ENCODE data around the gene UBR1.
"Not testable (repeated sequence)": the region's sequence is repeated elsewhere in the genome, so short reads cannot be mapped to it uniquely, and the experiment has no call there.

The UBR1 gene

GRCh38 chr15:42971830-42972229 is 134.0 kb downstream of the UBR1 start:
- no peak for DNase-seq (ENCODE audit: low spot score)

- no peak for DNase-seq (ENCODE audit: low spot score)
Measured at GRCh38 chr15:42964476-42964875, 141.4 kb downstream of the UBR1 start.

GRCh38 chr15:42955518-42955917 is 150.3 kb downstream of the UBR1 start:
- DNase-seq (ENCODE audit: low spot score) = no peak

GRCh38 chr15:42954291-42954690 is 151.5 kb downstream of the UBR1 start:
- DNase-seq (ENCODE audit: low spot score) = no peak

GRCh38 chr15:42948898-42949297 is 156.9 kb downstream of the UBR1 start:
- not testable (repeated sequence) for DNase-seq (ENCODE audit: low spot score)

- no peak for DNase-seq (ENCODE audit: low spot score)
Measured at GRCh38 chr15:42940527-42940926, 165.3 kb downstream of the UBR1 start.

GRCh38 chr15:42939841-42940240 is 166.0 kb downstream of the UBR1 start:
- DNase-seq (ENCODE audit: low spot score) = no peak

- DNase-seq (ENCODE audit: low spot score) = no peak
Measured at GRCh38 chr15:42937143-42937542, 168.7 kb downstream of the UBR1 start.

GRCh38 chr15:42933886-42934667 is 171.8 kb downstream of the UBR1 start:
- no peak for DNase-seq (ENCODE audit: low spot score)

- no peak for DNase-seq (ENCODE audit: low spot score)
Measured at GRCh38 chr15:42932833-42933515, 172.9 kb downstream of the UBR1 start.

- DNase-seq (ENCODE audit: low spot score) = no peak
Measured at GRCh38 chr15:42931702-42932486, 173.9 kb downstream of the UBR1 start.

- DNase-seq (ENCODE audit: low spot score) = no peak
Measured at GRCh38 chr15:42929306-42929848, 176.5 kb downstream of the UBR1 start.

- peak; percentile 24 for DNase-seq (ENCODE audit: low spot score)
Measured at GRCh38 chr15:42921342-42921731, 184.5 kb downstream of the UBR1 start.

- peak; percentile 99 for DNase-seq (ENCODE audit: low spot score)
Measured at GRCh38 chr15:42920519-42921341, 185.1 kb downstream of the UBR1 start, which contains the start of gene TTBK2. TSS of gene TTBK2 (minus strand) at chr15:42920778. CDS start at chr15:42878617, 42,161 bp downstream.

GRCh38 chr15:42919799-42920518 is 185.9 kb downstream of the UBR1 start:
- peak; percentile 30 for DNase-seq (ENCODE audit: low spot score)

GRCh38 chr15:42919308-42919707 is 186.5 kb downstream of the UBR1 start:
- DNase-seq (ENCODE audit: low spot score) = no peak

GRCh38 chr15:42918047-42918446 is 187.8 kb downstream of the UBR1 start:
- DNase-seq (ENCODE audit: low spot score) = no peak

- no peak for DNase-seq (ENCODE audit: low spot score)
Measured at GRCh38 chr15:42915654-42916315, 190.1 kb downstream of the UBR1 start.

- no peak for DNase-seq (ENCODE audit: low spot score)
Measured at GRCh38 chr15:42914728-42915497, 190.9 kb downstream of the UBR1 start.

Measured in hematopoietic multipotent progenitor cell treated with erythropoietin and hydrocortisone succinate and interleukin-3 and kit ligand, for 15 days (in vitro differentiated cells).